SU-DHL-6 (cell line): Measurements from ENCODE around the gene CDC42EP5.
"Not testable (repeated sequence)": the region's sequence is repeated elsewhere in the genome, so short reads cannot be mapped to it uniquely, and the experiment has no call there.

Source experiments
- H2AFZ ChIP-seq: fragments of 200-600 bp; sonication (generic); 2 replicates; pipeline ENCODE4 v1.6.1; 2014; ENCODE audit warnings: low read depth, mild to moderate bottlenecking, moderate library complexity, mixed read lengths, antibody characterized with exemption, low read length; ENCODE audit not compliant: severe bottlenecking
- H3F3A ChIP-seq: fragments of 200-600 bp; shearing (Covaris generic); 2 replicates; pipeline ENCODE4 v1.6.0; 2016; ENCODE audit warnings: antibody characterized with exemption, mild to moderate bottlenecking; ENCODE audit not compliant: insufficient read depth
- H3K27ac ChIP-seq: fragments of 200-600 bp; sonication (generic); 2 replicates; pipeline ENCODE4 v1.5.1; 2016; ENCODE audit warnings: low read depth, mild to moderate bottlenecking, low read length, moderate library complexity, mixed read lengths
- H3K27me3 ChIP-seq: fragments of 200-600 bp; sonication (generic), shearing (Covaris generic); 2 replicates; pipeline ENCODE4 v1.6.0; 2014; ENCODE audit warnings: mild to moderate bottlenecking, low read length
- H3K36me3 ChIP-seq: fragments of 200-600 bp; sonication (generic); 2 replicates; pipeline ENCODE4 v1.6.1; 2014; ENCODE audit warnings: mild to moderate bottlenecking, low read length, mixed read lengths
- H3K4me2 ChIP-seq: fragments of 300-600, 200-600 bp; shearing (Covaris generic), sonication (generic); 2 replicates; pipeline ENCODE4 v1.6.0; 2014; ENCODE audit warnings: low read length, low read depth, mild to moderate bottlenecking; ENCODE audit not compliant: poor library complexity, severe bottlenecking
- H3K4me3 ChIP-seq: fragments of 200-600 bp; sonication (generic); 2 replicates; pipeline ENCODE4 v1.5.1; 2014; ENCODE audit warnings: antibody characterized with exemption, low read length, mild to moderate bottlenecking, mixed read lengths; ENCODE audit not compliant: insufficient read depth, poor library complexity, severe bottlenecking
- H3K79me2 ChIP-seq: fragments of 200-600 bp; sonication (generic); 2 replicates; pipeline ENCODE4 v1.6.1; 2014; ENCODE audit warnings: mild to moderate bottlenecking, low read length, moderate library complexity; ENCODE audit not compliant: insufficient read depth
- H3K9ac ChIP-seq: fragments of 200-600 bp; sonication (generic); 2 replicates; pipeline ENCODE4 v1.7.0; 2014; ENCODE audit warnings: mild to moderate bottlenecking, low read length
- H3K9me2 ChIP-seq: fragments of 200-600 bp; sonication (generic); replicated peaks from 2 replicates; pipeline ENCODE4 v1.6.1; 2014; ENCODE audit warnings: low read length; ENCODE audit not compliant: insufficient read depth
- H3K9me3 ChIP-seq: fragments of 200-600 bp; sonication (generic); 2 replicates; pipeline ENCODE4 v1.6.1; 2014; ENCODE audit warnings: low read length, mixed read lengths; ENCODE audit not compliant: insufficient read depth
- H4K20me1 ChIP-seq: fragments of 200-600 bp; sonication (generic); 2 replicates; pipeline ENCODE4 v1.6.1; 2014; ENCODE audit warnings: low read depth, mild to moderate bottlenecking, antibody characterized with exemption, low read length, moderate library complexity, mixed read lengths
- CTCF ChIP-seq: fragments of 200-600 bp; sonication (generic); IDR thresholded peaks from one replicate; pipeline ENCODE4 v1.5.1; 2017; ENCODE audit warnings: antibody characterized with exemption, mild to moderate bottlenecking, low read length, moderate library complexity; ENCODE audit not compliant: insufficient read depth, poor library complexity, severe bottlenecking
- EZH2phosphoT487 ChIP-seq: fragments of 200-600 bp; sonication (generic), shearing (Covaris generic); conservative IDR thresholded peaks from 2 replicates; pipeline ENCODE4 v1.6.1; 2018; ENCODE audit warnings: mild to moderate bottlenecking, antibody characterized with exemption, low read length, moderate library complexity, mixed read lengths

Gene CDC42EP5

DNA sequence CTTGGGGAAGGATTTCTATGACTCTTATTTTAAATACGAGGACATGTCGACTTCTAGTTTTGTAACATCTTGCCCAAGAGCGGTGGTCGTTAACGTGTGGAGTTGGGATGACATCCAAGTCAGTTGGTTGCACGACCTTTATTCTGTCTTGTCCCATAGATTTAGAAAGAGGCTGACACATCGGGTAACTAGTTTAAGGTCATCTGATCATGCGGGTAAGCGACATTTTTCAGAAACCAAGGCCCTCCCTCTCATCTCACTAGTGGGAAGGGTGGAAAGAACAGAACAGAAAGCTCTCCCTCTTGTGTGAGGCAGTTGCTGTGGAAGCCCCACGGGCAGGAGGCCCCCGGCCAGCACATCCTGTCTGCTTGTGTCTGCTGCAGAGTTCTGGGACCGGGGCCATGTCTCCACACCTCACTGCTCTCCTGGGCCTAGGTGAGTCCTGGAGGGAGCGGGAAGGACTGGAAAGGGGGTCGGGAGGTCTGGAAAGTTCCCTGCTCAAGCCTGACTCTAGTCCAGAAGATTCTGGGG, 29.5 kb upstream of the CDC42EP5 start, which contains the start of gene LAIR2:
LAIR2 (plus strand) TSS at position 314 of the 531 bp plus-strand sequence; CDS start at position 402, 88 bp downstream.
- no peak within 1 kb of the TSS for H3K27ac ChIP-seq
- H3K27me3 ChIP-seq, result no peaks in the 10 kb centered on the region
- TF ChIP-seq CTCF (no peak), EZH2phosphoT487 (no peak)
- H3F3A ChIP-seq, result no peaks in the 10 kb centered on the region
- H3K79me2 ChIP-seq, result no peaks in the 10 kb centered on the region
- no peaks in the 10 kb centered on the region for H3K9me3 ChIP-seq
- no peak within 1 kb of the TSS for H3K4me2 ChIP-seq
- no peak within 1 kb of the TSS for H3K9ac ChIP-seq
- no peaks in the 10 kb centered on the region for H3K36me3 ChIP-seq
- H2AFZ ChIP-seq, result no peak within 1 kb of the TSS
- no peak within 1 kb of the TSS for H3K4me3 ChIP-seq
- no peaks in the 10 kb centered on the region for H3K9me2 ChIP-seq
- H4K20me1 ChIP-seq, result no peaks in the 10 kb centered on the region

DNA sequence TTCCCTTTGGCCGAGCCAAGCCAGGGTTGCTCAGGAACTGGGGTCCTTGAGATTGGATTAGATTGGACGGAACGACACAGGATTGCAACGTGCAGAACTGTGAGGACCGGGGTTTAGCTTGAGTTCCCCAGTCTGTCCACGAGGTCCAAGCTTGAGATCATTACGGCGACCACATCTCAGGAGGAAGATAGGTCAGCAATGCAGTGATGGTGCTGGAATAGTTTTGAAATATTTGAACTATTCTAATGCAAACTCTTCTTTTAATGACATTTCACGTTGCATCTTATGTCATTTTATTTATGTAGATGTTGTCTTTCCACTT, 25.3 kb upstream of the CDC42EP5 start:
- H3K4me2 ChIP-seq, H3K9me3 ChIP-seq, H3K79me2 ChIP-seq, H4K20me1 ChIP-seq, H3K9ac ChIP-seq, H3K4me3 ChIP-seq, H3F3A ChIP-seq, H3K36me3 ChIP-seq, H3K27ac ChIP-seq, H3K27me3 ChIP-seq, H2AFZ ChIP-seq, H3K9me2 ChIP-seq: not testable (repeated sequence)

DNA sequence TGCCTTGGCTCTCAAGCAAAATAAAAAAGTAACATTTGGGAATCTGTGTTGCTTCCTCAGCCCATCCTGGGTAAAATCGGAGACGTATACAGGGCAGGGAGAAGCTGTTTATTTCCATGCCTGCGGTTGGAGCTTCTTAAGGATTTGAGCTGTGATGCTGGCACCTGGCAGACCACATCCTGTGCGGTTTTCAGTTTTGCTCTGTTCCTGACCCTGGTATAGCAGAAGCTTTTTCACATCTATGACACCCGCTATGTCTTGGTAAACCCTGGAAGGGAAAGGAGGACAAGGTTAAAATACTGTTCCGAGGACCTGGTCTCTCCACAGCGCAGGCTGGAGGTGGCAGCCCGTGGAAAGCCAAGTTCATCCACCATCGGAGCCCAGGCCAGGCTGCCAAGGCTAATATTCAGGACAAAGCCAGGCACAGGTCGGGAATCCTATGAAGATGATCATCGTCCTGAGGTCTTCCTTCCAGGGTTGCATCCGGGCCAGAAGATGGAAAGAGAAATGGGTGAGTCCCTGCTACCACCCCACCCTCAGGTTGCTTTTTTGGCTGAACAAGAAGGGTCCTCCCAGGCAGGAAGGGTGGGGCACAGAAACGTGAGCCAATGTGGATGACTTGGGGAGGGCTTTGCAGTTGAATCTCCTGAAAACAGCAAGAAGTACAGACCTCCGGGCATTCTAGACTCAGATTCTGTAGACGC, 24.8 kb upstream of the CDC42EP5 start:
- H3K4me2 ChIP-seq, H2AFZ ChIP-seq, H3K4me3 ChIP-seq, H3K27me3 ChIP-seq, H3K79me2 ChIP-seq, H3K9me2 ChIP-seq, H3K9ac ChIP-seq, H3K27ac ChIP-seq, H3F3A ChIP-seq, H3K36me3 ChIP-seq, H4K20me1 ChIP-seq, H3K9me3 ChIP-seq: not testable (repeated sequence)

DNA sequence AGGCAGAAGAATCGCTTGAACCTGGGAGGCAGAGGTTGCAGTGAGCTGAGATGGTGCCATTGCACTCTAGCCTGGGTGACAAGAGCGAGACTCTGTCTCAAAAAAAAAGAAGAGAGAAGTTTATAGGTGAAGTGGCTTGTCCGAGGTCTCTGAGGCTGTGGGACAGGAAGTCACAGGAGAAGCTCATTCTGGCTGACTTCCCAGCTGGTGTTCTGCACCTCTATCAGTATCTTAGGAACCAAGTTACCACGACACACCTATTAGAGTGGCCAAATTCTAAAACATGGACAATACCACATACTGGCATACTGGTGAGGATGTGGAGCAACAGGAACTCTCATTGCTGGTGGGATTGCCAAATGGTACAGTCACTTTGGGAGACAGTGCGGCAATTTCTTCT, 22.2 kb upstream of the CDC42EP5 start:
- H3K36me3 ChIP-seq, H3K9me2 ChIP-seq, H3K4me3 ChIP-seq, H4K20me1 ChIP-seq, H3K27me3 ChIP-seq, H3K27ac ChIP-seq, H3K79me2 ChIP-seq, H3K9me3 ChIP-seq, H3K4me2 ChIP-seq, H3F3A ChIP-seq, H2AFZ ChIP-seq, H3K9ac ChIP-seq: not testable (repeated sequence)

- Histone ChIP-seq H3K4me3 (no peak overlapping the region), H3F3A (no peaks in the 10 kb centered on the region), H3K9me3 (no peaks in the 10 kb centered on the region), H3K27me3 (no peaks in the 10 kb centered on the region), H3K79me2 (no peaks in the 10 kb centered on the region), H2AFZ (no peak overlapping the region), H3K27ac (no peak overlapping the region), H4K20me1 (no peaks in the 10 kb centered on the region), H3K9ac (no peak overlapping the region), H3K4me2 (no peak overlapping the region), H3K36me3 (no peaks in the 10 kb centered on the region), H3K9me2 (no peaks in the 10 kb centered on the region)
- TF ChIP-seq CTCF (no peak), EZH2phosphoT487 (no peak)
Observed at GRCh38 chr19:54493967-54494585, 21.0 kb upstream of the CDC42EP5 start.

DNA sequence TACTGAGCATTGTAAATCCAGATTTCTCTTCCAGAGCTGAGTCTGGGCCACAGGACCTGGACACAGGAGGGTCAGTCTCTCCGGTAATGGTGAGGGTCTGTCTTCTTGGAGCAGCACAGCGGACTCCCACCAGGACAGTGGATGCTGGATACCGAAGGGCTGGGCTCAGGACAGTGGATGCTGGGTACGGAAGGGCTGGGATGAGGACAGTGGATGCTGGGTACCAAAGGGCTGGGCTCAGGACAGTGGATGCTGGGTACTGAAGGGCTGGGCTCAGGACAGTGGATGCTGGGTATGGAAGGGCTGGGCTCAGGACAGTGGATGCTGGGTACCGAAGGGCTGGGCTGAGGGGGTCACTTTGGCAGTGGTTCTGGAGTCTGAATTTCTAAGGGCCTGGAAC, 20.0 kb upstream of the CDC42EP5 start:
- H3K9ac ChIP-seq, H3K27me3 ChIP-seq, H2AFZ ChIP-seq, H3F3A ChIP-seq, H3K4me3 ChIP-seq, H3K4me2 ChIP-seq, H3K79me2 ChIP-seq, H3K27ac ChIP-seq, H3K9me2 ChIP-seq, H3K36me3 ChIP-seq, H3K9me3 ChIP-seq, H4K20me1 ChIP-seq: not testable (repeated sequence)
